Glutamatergic neuron (in vitro differentiated cells): ENCODE results near the gene SYNGAP1. TPM values are rescaled to one million over a fixed set of nuclear protein-coding genes. Genes with fewer than 3 reads are reported as not detected.
"Not testable (repeated sequence)": the region's sequence is repeated elsewhere in the genome, so short reads cannot be mapped to it uniquely, and the experiment has no call there.

Source experiments
- DNase-seq: peaks from one replicate; pipeline ENCODE4 v3.0.0; 2022
- H3K27ac Mint-ChIP-seq: one replicate; pipeline ENCODE4 v1.8.0; 2020; ENCODE audit warnings: mild to moderate bottlenecking, mixed read lengths, inconsistent platforms; ENCODE audit not compliant: unreplicated experiment
- H3K27me3 Mint-ChIP-seq: one replicate; pipeline ENCODE4 v1.8.0; 2020; ENCODE audit warnings: mild to moderate bottlenecking, moderate library complexity, mixed read lengths, inconsistent platforms; ENCODE audit not compliant: unreplicated experiment
- H3K36me3 Mint-ChIP-seq: one replicate; pipeline ENCODE4 v1.8.0; 2020; ENCODE audit warnings: mild to moderate bottlenecking, mixed read lengths, inconsistent platforms; ENCODE audit not compliant: unreplicated experiment
- H3K4me1 Mint-ChIP-seq: one replicate; pipeline ENCODE4 v1.8.0; 2020; ENCODE audit warnings: mild to moderate bottlenecking, low read depth, mixed read lengths, inconsistent platforms; ENCODE audit not compliant: unreplicated experiment
- H3K4me3 Mint-ChIP-seq: one replicate; pipeline ENCODE4 v1.8.0; 2020; ENCODE audit warnings: mild to moderate bottlenecking, mixed read lengths, inconsistent platforms; ENCODE audit not compliant: unreplicated experiment
- H3K9me3 Mint-ChIP-seq: one replicate; pipeline ENCODE4 v1.8.0; 2020; ENCODE audit warnings: mild to moderate bottlenecking, moderate library complexity, mixed read lengths, inconsistent platforms; ENCODE audit not compliant: unreplicated experiment
- CTCF ChIP-seq: fragments of 200-600 bp; sonication (generic); IDR thresholded peaks from one replicate; pipeline ENCODE4 v1.5.0; 2021; ENCODE audit not compliant: partially characterized antibody, unreplicated experiment
- total RNA-seq: library from RNA; stranded (reverse); fragmentation: NEBNext Ultra II Directional; extraction: Animal tissue kit (Norgen Biotek cat#: 25700); gene quantifications from one replicate; pipeline ENCODE4 v1.2.1, GENCODE V29; 2021; ENCODE audit not compliant: unreplicated experiment

Gene SYNGAP1
- total RNA-seq, 1 donor from 2014 or later = 75.1 TPM

GRCh38 chr6:33481192-33481591, 61.3 kb downstream of the SYNGAP1 start:
- no peak overlapping the region for H3K27ac Mint-ChIP-seq

GRCh38 chr6:33482620-33483019, 62.8 kb downstream of the SYNGAP1 start:
- not testable (repeated sequence) for H3K27me3 Mint-ChIP-seq, H3K27ac Mint-ChIP-seq, H3K4me1 Mint-ChIP-seq, H3K9me3 Mint-ChIP-seq, H3K36me3 Mint-ChIP-seq, H3K4me3 Mint-ChIP-seq, DNase-seq

More at GRCh38 chr6:33481192-33481591, 61.3 kb downstream of the SYNGAP1 start:
- H3K27me3 Mint-ChIP-seq = no peaks in the 10 kb centered on the region
- H3K9me3 Mint-ChIP-seq = peaks cover 1% of the 10 kb centered on the region
- no peaks in the 10 kb centered on the region for H3K36me3 Mint-ChIP-seq
- DNase-seq = no peak
- no peak for TF ChIP-seq CTCF
- H3K4me1 Mint-ChIP-seq = no peaks in the 10 kb centered on the region
- no peak overlapping the region for H3K4me3 Mint-ChIP-seq

DNA sequence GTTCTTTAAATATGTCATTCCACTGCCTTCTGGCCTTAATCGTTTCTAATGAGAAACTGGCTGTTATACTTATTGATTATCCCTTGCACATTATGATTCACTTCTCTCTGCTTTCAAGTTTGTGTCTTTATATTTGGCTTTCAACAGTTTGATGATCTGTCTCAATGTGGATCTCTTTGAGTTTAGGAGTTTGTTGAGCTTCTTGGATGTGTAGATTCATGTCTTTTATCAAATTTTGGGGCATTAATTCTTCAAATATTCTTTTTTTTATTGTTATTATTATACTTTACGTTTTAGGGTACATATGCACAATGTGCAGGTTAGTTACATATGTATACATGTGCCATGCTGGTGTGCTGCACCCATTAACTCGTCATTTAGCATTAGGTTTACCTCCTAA, 63.8 kb downstream of the SYNGAP1 start:
- no peaks in the 10 kb centered on the region for H3K4me1 Mint-ChIP-seq
- peaks cover 3% of the 10 kb centered on the region for H3K27me3 Mint-ChIP-seq

GRCh38 chr6:33484673-33485262, 64.9 kb downstream of the SYNGAP1 start:
- H3K9me3 Mint-ChIP-seq, H3K27ac Mint-ChIP-seq, H3K27me3 Mint-ChIP-seq, H3K4me1 Mint-ChIP-seq, H3K4me3 Mint-ChIP-seq, DNase-seq, H3K36me3 Mint-ChIP-seq: not testable (repeated sequence)

More for the DNA sequence above, 63.8 kb downstream of the SYNGAP1 start:
- Mint-ChIP-seq H3K27ac (no peak overlapping the region), H3K4me3 (no peak overlapping the region), H3K36me3 (peaks cover 5% of the 10 kb centered on the region), H3K9me3 (peaks cover 1% of the 10 kb centered on the region)
- no peak for TF ChIP-seq CTCF
- no peak for DNase-seq

GRCh38 chr6:33485680-33486079, 65.8 kb downstream of the SYNGAP1 start:
- H3K4me3 Mint-ChIP-seq, DNase-seq, H3K9me3 Mint-ChIP-seq, H3K36me3 Mint-ChIP-seq, H3K27ac Mint-ChIP-seq, H3K4me1 Mint-ChIP-seq, H3K27me3 Mint-ChIP-seq: not testable (repeated sequence)

DNA sequence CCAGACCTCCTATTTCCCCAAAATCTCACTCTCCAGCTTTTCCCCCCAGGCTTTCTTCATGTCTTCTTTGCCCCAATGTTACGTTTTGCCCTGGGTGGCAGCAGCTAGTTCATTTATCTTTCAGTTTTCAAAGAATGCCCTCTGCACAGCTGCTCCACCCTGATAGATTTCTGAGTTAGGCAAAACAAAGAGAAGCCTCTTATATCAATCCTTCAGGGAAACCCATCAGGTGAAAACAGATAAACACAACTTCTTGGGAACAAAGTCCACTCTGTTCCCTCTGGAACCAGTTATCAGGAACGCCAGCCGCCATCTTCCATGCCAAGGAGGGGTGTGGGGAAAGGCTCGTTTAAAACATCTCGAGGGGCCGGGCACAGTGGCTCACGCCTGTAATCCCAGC, 68.5 kb downstream of the SYNGAP1 start:
- DNase-seq = no peak
- TF ChIP-seq CTCF = no peak
- no peak overlapping the region for H3K27ac Mint-ChIP-seq
- H3K4me3 Mint-ChIP-seq = no peak overlapping the region
- H3K9me3 Mint-ChIP-seq = peaks cover 4% of the 10 kb centered on the region
- peaks cover 3% of the 10 kb centered on the region for H3K27me3 Mint-ChIP-seq
- H3K4me1 Mint-ChIP-seq = no peaks in the 10 kb centered on the region
- H3K36me3 Mint-ChIP-seq = peaks cover 5% of the 10 kb centered on the region
